GM12873 (cell line): Measurements from ENCODE around the gene TMEM38A.

Source experiments
- TF ChIP-seq, protein P1 (sequence below): IDR thresholded peaks from 2 replicates; pipeline ENCODE4 v1.5.1; 2012; ENCODE audit warnings: low read depth, mild to moderate bottlenecking, moderate library complexity, low read length, control low read depth; ENCODE audit not compliant: insufficient read depth; ENCODE audit errors: missing control alignments

TMEM38A gene

DNA sequence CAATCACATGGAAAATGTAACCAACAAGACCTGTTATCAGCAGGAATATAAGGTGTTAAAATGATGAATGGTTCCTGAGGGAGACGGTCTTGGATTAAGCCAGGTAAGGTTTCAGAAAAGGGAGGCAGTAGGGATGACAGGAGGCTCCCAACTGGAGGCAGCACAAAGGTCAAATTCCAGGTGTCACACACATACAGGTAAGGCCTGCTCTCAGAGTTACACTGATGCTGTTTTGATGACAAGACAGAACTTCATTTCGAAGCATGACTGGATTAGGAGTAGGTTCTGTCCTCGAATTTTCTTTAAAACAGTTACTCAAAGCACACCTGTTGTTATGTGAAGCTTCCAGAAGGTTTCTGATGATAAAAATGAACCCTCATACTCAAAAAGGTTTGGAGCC lies 40.4 kb upstream of the TMEM38A start:
- TF ChIP-seq, protein P1, sequence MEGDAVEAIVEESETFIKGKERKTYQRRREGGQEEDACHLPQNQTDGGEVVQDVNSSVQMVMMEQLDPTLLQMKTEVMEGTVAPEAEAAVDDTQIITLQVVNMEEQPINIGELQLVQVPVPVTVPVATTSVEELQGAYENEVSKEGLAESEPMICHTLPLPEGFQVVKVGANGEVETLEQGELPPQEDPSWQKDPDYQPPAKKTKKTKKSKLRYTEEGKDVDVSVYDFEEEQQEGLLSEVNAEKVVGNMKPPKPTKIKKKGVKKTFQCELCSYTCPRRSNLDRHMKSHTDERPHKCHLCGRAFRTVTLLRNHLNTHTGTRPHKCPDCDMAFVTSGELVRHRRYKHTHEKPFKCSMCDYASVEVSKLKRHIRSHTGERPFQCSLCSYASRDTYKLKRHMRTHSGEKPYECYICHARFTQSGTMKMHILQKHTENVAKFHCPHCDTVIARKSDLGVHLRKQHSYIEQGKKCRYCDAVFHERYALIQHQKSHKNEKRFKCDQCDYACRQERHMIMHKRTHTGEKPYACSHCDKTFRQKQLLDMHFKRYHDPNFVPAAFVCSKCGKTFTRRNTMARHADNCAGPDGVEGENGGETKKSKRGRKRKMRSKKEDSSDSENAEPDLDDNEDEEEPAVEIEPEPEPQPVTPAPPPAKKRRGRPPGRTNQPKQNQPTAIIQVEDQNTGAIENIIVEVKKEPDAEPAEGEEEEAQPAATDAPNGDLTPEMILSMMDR, result no peak

DNA sequence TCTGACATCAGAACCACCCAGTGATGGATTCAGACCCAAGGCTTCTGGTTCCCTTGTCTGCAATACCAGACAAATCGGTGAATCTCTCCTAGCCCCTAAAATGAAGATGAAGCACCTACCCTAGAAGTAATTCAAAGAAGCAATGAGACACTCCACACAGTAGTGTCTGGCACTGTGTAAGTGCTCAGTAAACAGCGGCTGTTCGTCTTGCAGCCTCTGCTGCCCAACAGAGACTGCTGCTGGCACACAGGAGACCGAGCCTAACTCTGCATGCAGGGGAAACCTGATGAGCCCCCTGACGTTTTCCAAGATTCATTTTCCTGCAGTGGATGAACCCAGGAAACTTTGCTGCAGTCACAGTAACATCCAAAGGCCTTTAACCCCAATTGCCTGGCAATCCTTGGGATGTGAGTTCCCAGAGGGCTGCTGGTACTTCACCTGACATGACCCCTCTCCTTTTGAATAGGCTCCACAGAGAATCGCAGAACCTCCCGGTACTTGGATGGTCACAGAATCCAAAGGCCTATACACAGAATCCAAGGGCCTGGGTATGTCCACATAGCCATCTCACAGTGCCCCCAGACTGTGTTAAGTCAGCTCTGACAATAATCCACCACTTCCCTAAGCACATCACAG lies 39.7 kb upstream of the TMEM38A start:
- TF ChIP-seq, protein P1, result no peak

DNA sequence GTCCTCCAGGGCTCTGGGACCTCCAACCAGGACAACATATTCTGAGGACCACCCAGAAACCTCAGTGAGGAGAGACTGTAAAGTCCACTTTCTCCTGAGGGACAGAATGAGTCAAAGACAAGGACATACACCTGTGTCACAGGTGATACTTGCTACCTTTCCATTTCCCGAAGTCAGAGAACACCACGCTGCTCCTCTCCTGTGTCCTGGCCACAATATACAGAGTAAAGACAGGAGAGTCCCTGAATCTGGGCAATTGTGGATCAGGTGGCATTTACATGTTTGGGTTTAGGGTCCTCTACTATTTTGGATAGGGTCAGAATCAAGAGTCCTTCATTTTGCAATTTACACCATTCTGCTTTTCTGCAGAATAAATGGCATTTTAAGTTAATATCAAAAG lies 37.9 kb upstream of the TMEM38A start:
- TF ChIP-seq, protein P1, result no peak

DNA sequence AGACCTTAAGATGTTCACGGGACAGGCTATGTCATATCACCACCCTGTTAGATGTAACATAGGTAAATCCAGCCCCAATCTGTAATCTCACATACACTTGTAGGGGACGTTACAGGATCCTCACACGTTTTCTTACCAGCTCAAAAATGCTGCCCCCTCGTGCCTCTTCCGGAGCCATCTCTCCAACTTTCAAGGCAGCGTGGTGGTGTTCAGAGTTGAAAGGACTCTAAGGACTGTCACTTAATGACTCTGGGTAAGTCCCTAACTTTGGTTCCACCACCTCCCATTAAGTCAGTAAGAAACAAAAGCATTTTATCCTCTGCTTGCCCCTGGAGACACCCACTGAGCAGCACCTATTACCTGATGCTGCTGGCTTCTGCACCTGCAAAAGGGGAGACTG lies 37.4 kb upstream of the TMEM38A start:
- TF ChIP-seq, protein P1, result no peak

DNA sequence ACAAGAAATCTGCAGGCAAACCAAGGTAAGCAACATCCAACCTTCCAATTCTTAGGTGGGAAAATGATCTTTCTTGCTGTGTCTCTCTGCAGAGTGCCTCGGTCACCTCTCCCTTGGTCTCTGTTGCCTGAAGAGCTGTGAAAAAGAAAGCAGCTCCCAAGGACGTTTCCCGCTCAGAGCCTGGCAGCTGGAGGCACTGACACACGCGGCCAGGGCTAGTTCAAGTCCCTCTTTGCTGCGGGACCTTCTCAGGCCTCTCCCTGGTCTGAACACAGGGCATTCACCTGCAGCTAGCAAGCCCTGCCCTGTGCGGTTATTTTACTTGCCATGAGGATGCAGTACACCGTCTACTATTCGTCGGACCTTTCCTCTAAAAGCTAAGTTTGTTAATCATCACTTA lies 36.7 kb upstream of the TMEM38A start:
- TF ChIP-seq, protein P1, result no peak

DNA sequence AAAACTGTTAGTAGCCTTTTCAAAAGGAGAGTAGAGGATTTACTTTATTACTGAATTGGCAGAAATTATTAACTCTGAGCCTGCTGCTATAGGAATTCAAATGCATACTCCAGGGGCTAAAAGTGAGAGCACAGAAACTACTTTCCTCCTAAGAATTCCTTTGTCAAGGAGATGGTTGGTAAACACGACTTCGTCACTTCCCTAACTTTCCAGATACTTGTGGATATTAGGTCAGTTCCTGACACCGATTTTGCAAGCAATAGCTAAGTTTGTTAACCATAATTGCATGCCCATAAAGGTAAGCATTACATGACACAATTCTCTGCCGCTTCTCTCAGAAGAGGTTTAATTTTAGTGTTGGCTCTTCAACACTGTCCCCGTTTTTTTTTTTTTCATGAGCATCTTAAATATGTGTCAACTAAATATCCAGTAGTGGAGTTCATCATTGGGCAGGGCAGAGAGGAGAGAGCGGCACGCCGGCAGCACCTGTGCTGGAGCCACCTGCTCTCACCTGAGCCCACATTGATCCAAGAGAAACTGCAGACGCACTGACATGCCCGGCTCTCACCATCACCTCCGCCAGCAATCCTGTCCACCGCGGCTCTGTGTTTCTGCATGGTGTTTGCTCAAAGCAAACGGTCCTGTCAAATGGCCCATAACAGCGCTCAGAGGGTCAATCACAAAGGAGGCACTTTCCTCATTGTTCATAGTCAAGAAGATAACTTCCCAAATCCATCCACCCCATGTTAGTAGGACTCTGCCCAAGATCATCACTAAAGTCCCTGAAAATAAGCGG lies 35.6 kb upstream of the TMEM38A start:
- TF ChIP-seq, protein P1, result no peak

DNA sequence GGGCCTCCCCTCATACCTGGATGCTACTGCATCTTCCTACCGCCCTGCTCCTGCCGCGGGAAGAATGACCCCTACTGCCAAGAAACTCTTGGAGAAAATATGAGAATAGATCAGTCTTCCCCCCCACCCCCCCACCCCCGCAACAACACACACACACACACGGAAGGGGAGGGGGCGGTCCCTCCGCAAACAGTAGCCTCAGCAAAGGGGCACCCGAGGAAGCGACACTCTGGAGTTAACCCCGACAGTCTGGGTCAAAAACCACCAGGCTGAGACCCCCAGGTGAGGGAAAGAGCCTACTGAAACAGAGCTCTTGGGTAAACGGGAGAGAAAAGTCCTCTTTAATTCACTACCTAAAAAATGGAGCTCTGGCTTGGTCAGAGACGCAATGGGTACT lies 34.1 kb upstream of the TMEM38A start:
- TF ChIP-seq, protein P1, result no peak
